PFSK-1 (cell line): ENCODE results near the gene AFAP1L2.

ENCODE experiments used
- FOXP2 ChIP-seq: optimal IDR thresholded peaks from 2 replicates; pipeline ENCODE3; 2011; ENCODE audit warnings: borderline replicate concordance, control low read depth, inconsistent platforms; ENCODE audit not compliant: insufficient read depth; ENCODE audit errors: extremely low read length, extremely low read depth
- POLR2AphosphoS5 ChIP-seq: IDR thresholded peaks from 2 replicates; pipeline ENCODE4 v1.6.1; 2012; ENCODE audit warnings: low read depth, mild to moderate bottlenecking, control low read depth, low read length, moderate library complexity
- SIN3A ChIP-seq: IDR thresholded peaks from 2 replicates; pipeline ENCODE4 v1.6.1; 2012; ENCODE audit warnings: mild to moderate bottlenecking, low read length, moderate library complexity, borderline replicate concordance; ENCODE audit not compliant: insufficient read depth
- TAF1 ChIP-seq: IDR thresholded peaks from 2 replicates; pipeline ENCODE4 v1.6.1; 2012; ENCODE audit warnings: low read length, control low read depth, borderline replicate concordance; ENCODE audit not compliant: insufficient read depth
- TF ChIP-seq, protein P1 (sequence below), 2 experiments: IDR thresholded peaks; 2 replicates each; pipeline versions ENCODE4 v1.6.1 to v1.8.0; 2011 to 2012; ENCODE audit warnings: low read depth in 2 of 2, low read length in 2 of 2, control low read depth in 1 of 2, inconsistent platforms in 1 of 2, mild to moderate bottlenecking in 1 of 2, moderate library complexity in 1 of 2; ENCODE audit not compliant: insufficient read depth in 1 of 2

The AFAP1L2 gene

DNA sequence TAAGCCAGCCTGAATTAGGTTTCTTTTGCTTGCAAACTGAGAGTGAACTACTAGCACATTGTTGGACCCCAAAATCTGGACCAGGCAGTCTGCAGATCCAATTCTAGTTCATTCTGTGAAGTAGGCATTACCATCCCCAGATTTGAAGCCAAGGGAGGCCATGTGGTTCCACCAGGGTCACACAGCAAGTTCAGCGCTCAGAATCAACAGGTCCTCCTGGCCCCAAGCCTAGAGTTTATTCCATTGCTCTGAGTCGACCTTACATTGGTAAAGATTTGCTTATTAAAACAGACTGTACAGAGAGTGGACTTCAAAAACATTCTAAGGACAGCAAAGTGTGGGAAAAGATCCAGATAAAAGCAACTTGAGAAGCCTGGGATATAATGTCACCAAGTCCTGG, 50.9 kb downstream of the AFAP1L2 start:
- TF ChIP-seq POLR2AphosphoS5 (no peak), FOXP2 (no peak), TAF1 (no peak), SIN3A (no peak)
- TF ChIP-seq, protein P1, sequence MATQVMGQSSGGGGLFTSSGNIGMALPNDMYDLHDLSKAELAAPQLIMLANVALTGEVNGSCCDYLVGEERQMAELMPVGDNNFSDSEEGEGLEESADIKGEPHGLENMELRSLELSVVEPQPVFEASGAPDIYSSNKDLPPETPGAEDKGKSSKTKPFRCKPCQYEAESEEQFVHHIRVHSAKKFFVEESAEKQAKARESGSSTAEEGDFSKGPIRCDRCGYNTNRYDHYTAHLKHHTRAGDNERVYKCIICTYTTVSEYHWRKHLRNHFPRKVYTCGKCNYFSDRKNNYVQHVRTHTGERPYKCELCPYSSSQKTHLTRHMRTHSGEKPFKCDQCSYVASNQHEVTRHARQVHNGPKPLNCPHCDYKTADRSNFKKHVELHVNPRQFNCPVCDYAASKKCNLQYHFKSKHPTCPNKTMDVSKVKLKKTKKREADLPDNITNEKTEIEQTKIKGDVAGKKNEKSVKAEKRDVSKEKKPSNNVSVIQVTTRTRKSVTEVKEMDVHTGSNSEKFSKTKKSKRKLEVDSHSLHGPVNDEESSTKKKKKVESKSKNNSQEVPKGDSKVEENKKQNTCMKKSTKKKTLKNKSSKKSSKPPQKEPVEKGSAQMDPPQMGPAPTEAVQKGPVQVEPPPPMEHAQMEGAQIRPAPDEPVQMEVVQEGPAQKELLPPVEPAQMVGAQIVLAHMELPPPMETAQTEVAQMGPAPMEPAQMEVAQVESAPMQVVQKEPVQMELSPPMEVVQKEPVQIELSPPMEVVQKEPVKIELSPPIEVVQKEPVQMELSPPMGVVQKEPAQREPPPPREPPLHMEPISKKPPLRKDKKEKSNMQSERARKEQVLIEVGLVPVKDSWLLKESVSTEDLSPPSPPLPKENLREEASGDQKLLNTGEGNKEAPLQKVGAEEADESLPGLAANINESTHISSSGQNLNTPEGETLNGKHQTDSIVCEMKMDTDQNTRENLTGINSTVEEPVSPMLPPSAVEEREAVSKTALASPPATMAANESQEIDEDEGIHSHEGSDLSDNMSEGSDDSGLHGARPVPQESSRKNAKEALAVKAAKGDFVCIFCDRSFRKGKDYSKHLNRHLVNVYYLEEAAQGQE (IDR thresholded peaks at IDR 0.05; ENCODE audit: insufficient read depth in 1 of 2, low read depth in 2 of 2, low read length in 2 of 2): no peak

DNA sequence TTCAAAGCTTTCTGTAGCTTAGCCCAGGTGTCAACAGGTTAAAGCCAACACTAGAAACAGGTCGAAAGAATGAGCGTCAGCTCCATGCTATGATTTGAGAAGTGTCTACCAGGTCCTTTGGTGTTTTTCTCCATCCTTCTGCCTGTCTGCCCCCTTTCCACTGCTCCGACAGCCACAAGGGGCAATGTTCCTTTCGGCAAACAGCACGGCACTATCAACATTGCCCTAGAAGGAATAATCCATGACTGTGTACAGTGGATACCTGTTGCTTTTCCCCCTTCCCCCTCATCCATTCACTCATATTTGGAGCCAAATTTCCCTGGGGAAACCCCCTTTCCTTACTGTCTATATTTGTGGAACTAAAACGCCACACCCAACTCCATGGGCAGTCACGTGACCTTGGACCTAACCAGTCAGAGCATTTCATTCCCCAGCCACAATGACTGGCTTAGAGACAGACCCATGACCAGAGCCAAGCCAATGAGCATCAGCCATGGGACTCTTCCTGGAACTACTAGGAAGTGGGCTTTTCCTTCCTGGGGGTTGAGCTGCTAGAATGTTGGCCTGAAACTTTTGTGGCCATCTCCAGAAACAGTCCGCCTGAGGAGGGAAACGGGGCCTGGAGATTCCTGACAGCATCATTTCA, 51.5 kb downstream of the AFAP1L2 start:
- TF ChIP-seq FOXP2 (no peak), TAF1 (no peak), POLR2AphosphoS5 (no peak), SIN3A (no peak)
- TF ChIP-seq, protein P1 (IDR thresholded peaks at IDR 0.05; ENCODE audit: insufficient read depth in 1 of 2, low read depth in 2 of 2, low read length in 2 of 2): no peak

GRCh38 chr10:114350751-114351150, 53.6 kb downstream of the AFAP1L2 start:
- TF ChIP-seq POLR2AphosphoS5 (no peak), SIN3A (no peak), FOXP2 (no peak), TAF1 (no peak)
- TF ChIP-seq, protein P1 (IDR thresholded peaks at IDR 0.05; ENCODE audit: insufficient read depth in 1 of 2, low read depth in 2 of 2, low read length in 2 of 2): no peak

- TF ChIP-seq, protein P1 (IDR thresholded peaks at IDR 0.05; ENCODE audit: insufficient read depth in 1 of 2, low read depth in 2 of 2, low read length in 2 of 2): no peak
- TF ChIP-seq SIN3A (no peak), POLR2AphosphoS5 (no peak), FOXP2 (no peak), TAF1 (no peak)
These were observed 54.6 kb downstream of the AFAP1L2 start for GRCh38 chr10:114349522-114350215.
